ENCODE results near the gene ANKRD6. TPM values are rescaled to one million over a fixed set of nuclear protein-coding genes. Genes with fewer than 3 reads are reported as not detected.

ANKRD6 gene
- total RNA-seq, 1 donor from 2014 or later, result 10.0 TPM

DNA sequence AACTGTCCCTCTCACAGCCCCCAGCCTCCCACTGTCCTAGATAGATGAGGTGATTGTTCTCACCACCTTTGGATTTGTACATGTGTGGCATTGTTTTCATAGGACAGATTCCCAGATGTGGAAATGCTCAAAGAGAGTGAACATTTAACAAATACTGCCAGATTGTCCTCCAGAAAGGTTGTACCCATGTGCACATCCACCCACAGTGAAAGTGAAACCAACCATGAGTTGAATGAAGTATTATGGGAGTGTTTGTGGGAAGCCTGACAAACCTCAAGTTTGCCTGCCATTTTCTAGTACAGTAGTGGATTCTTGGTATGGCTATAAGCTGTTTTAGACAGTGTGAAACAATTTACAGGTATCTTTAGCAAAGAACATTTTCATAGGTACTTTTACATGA is 42.7 kb downstream of the ANKRD6 start:
- TF ChIP-seq, protein P1, sequence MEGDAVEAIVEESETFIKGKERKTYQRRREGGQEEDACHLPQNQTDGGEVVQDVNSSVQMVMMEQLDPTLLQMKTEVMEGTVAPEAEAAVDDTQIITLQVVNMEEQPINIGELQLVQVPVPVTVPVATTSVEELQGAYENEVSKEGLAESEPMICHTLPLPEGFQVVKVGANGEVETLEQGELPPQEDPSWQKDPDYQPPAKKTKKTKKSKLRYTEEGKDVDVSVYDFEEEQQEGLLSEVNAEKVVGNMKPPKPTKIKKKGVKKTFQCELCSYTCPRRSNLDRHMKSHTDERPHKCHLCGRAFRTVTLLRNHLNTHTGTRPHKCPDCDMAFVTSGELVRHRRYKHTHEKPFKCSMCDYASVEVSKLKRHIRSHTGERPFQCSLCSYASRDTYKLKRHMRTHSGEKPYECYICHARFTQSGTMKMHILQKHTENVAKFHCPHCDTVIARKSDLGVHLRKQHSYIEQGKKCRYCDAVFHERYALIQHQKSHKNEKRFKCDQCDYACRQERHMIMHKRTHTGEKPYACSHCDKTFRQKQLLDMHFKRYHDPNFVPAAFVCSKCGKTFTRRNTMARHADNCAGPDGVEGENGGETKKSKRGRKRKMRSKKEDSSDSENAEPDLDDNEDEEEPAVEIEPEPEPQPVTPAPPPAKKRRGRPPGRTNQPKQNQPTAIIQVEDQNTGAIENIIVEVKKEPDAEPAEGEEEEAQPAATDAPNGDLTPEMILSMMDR (IDR thresholded peaks at IDR 0.05; ENCODE audit: insufficient read depth, low read length, poor library complexity, severe bottlenecking), result no peak
- no peak for DNase-seq (ENCODE audit: low read depth)
- Histone ChIP-seq H3K4me3 (ENCODE audit: low read depth, low read length) (no peak overlapping the region), H3K27me3 (ENCODE audit: control insufficient read depth, insufficient read depth, low read length) (no peaks in the 10 kb centered on the region), H3K36me3 (ENCODE audit: control insufficient read depth, insufficient read depth, low read length) (no peaks in the 10 kb centered on the region)

DNA sequence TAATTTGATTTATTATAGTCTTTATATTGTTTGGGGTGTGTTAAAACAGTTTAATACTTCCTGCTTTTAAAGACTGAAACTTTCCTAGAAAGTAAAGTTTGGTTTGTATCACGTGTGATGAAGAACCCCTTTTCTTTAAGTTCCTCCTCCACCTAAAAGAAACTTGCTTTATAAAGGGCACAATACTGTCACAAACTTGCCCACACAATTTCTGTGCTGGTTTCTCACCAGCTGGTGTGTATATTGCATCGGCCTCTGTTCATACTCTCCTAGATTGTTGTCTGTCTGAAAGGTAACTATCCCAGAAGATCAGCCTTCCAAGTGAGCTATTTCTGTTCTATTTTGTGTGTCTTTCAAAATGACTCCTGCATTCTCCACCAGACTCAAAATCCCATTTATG is 46.9 kb downstream of the ANKRD6 start:
- no peaks in the 10 kb centered on the region for H3K27me3 ChIP-seq (ENCODE audit: control insufficient read depth, insufficient read depth, low read length)
- no peak for DNase-seq (ENCODE audit: low read depth)
- H3K4me3 ChIP-seq (ENCODE audit: low read depth, low read length), result no peak overlapping the region
- TF ChIP-seq, protein P1 (IDR thresholded peaks at IDR 0.05; ENCODE audit: insufficient read depth, low read length, poor library complexity, severe bottlenecking), result no peak
- no peaks in the 10 kb centered on the region for H3K36me3 ChIP-seq (ENCODE audit: control insufficient read depth, insufficient read depth, low read length)

DNA sequence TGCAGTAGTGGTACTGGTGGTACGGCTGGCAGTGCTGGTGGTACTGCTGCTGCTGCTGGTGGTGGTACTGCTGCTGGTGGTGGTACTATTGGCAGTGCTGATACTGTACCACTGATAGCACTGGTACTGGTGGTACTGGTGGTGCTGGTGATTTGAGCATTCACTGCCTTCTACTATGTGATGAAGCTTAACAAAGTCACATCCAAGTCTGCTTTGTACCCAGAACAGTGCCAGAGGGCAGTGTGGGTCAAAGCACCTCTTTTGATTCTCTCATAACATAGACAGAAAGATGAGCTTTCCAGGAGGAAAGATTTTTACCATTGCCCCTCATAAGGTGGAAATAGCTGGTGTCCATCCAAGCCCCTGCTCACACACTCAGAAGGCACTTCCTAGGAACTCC is 48.7 kb downstream of the ANKRD6 start:
- no peak overlapping the region for H3K4me3 ChIP-seq (ENCODE audit: low read depth, low read length)
- H3K36me3 ChIP-seq (ENCODE audit: control insufficient read depth, insufficient read depth, low read length), result no peaks in the 10 kb centered on the region
- H3K27me3 ChIP-seq (ENCODE audit: control insufficient read depth, insufficient read depth, low read length), result no peaks in the 10 kb centered on the region
- TF ChIP-seq, protein P1 (IDR thresholded peaks at IDR 0.05; ENCODE audit: insufficient read depth, low read length, poor library complexity, severe bottlenecking), result no peak
- DNase-seq (ENCODE audit: low read depth), result no peak

DNA sequence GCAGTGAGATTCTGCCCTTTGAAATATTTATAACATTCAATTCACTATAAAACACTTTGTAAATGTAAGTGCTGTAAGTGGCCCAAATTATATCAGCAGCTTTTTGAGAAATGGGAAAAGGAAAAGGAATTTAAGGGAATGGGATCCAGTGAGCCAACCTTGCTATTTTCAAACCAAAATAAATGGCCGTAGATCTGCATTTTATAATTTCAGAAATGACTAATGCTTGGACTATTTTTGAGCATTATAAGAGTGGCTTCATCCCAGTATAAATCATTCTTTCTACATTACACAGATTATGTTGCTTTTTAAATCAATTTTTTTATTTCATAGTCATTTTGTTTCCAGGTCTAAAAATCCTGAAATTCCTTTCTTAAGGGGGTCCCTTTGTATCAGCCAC is 49.2 kb downstream of the ANKRD6 start:
- TF ChIP-seq, protein P1 (IDR thresholded peaks at IDR 0.05; ENCODE audit: insufficient read depth, low read length, poor library complexity, severe bottlenecking), result no peak
- Histone ChIP-seq H3K4me3 (ENCODE audit: low read depth, low read length) (no peak overlapping the region), H3K27me3 (ENCODE audit: control insufficient read depth, insufficient read depth, low read length) (no peaks in the 10 kb centered on the region), H3K36me3 (ENCODE audit: control insufficient read depth, insufficient read depth, low read length) (no peaks in the 10 kb centered on the region)
- no peak for DNase-seq (ENCODE audit: low read depth)

DNA sequence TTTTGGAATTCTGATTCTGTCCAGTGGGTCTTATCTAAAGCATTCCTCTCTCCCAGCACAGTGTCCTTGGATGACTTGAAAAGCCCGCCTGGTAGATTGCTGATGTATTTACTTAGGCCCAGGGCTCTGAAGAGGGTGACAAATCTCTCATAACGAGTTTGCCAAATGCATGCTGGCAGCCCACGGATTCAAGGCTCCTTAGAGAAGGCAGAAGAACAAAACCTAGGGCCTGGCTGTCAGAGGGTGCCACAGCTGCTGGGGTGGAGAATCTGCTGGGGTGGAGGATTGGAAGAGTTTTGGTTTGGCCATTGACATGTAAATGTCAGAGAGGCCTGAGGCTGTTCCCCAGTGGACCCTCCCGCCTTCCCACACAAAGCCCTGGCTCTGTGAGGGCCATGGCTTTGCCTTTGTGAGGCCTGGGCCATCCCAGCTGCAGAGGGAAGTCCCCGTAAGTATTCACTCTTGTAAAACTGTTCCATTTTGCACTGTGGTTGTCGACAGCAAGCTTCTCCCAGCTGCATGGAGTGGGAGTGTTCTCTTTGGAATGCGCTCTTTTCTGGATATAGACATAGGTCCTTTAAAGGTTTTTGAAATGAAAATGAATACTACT is 50.3 kb downstream of the ANKRD6 start:
- Histone ChIP-seq H3K27me3 (ENCODE audit: control insufficient read depth, insufficient read depth, low read length) (no peaks in the 10 kb centered on the region), H3K4me3 (ENCODE audit: low read depth, low read length) (no peak overlapping the region), H3K36me3 (ENCODE audit: control insufficient read depth, insufficient read depth, low read length) (no peaks in the 10 kb centered on the region)
- TF ChIP-seq, protein P1 (IDR thresholded peaks at IDR 0.05; ENCODE audit: insufficient read depth, low read length, poor library complexity, severe bottlenecking), result no peak
- no peak for DNase-seq (ENCODE audit: low read depth)

DNA sequence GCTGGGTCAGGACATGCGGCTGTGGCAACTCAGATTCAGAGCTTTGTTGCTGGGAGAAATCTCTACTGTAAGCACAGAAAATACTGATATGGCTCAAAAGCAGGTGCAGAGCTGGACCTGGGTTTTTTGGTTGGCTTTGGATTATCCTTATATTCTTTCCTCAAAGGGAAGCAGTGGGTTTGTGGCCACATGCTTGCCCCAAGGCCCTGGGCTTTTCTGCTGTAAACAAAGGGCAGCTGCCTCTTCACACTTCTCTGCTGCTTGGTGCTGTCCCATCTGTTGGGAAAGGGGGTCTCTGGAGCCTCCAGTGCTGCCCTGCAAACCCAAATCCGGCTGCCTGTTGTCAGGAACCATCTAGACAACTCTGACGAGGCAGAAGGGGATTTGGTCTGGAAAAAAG is 52.4 kb downstream of the ANKRD6 start:
- TF ChIP-seq, protein P1 (IDR thresholded peaks at IDR 0.05; ENCODE audit: insufficient read depth, low read length, poor library complexity, severe bottlenecking), result no peak
- Histone ChIP-seq H3K27me3 (ENCODE audit: control insufficient read depth, insufficient read depth, low read length) (no peaks in the 10 kb centered on the region), H3K36me3 (ENCODE audit: control insufficient read depth, insufficient read depth, low read length) (no peaks in the 10 kb centered on the region), H3K4me3 (ENCODE audit: low read depth, low read length) (no peak overlapping the region)
- DNase-seq (ENCODE audit: low read depth), result no peak

All from kidney epithelial cell (primary cell).